Activated T-cell treated with anti-CD3 and anti-CD28 coated beads, Interleukin-2, amount 50 U/mL, for 24 hours (primary cell): Measurements from ENCODE around the gene SPATC1L.
"Not testable (repeated sequence)": the region's sequence is repeated elsewhere in the genome, so short reads cannot be mapped to it uniquely, and the experiment has no call there.

Experiments
- DNase-seq: peaks from one replicate; pipeline ENCODE4 v3.0.0-alpha.2; 2020
- H3K27ac Mint-ChIP-seq: 2 replicates; pipeline ENCODE4 v1.8.0; 2020; ENCODE audit warnings: mild to moderate bottlenecking, mixed read lengths
- H3K27me3 Mint-ChIP-seq: 2 replicates; pipeline ENCODE4 v1.8.0; 2020; ENCODE audit warnings: mixed read lengths
- H3K36me3 Mint-ChIP-seq: 2 replicates; pipeline ENCODE4 v1.8.0; 2020; ENCODE audit warnings: low read depth, mixed read lengths
- H3K4me1 Mint-ChIP-seq: 2 replicates; pipeline ENCODE4 v1.8.0; 2020; ENCODE audit warnings: low read depth, mixed read lengths
- H3K4me3 Mint-ChIP-seq: 2 replicates; pipeline ENCODE4 v1.8.0; 2020; ENCODE audit warnings: mild to moderate bottlenecking, moderate library complexity, mixed read lengths
- H3K9me3 Mint-ChIP-seq: 2 replicates; pipeline ENCODE4 v1.8.0; 2020; ENCODE audit warnings: mixed read lengths

The SPATC1L gene

GRCh38 chr21:46208761-46209721 lies 24.8 kb upstream of the SPATC1L start:
- Mint-ChIP-seq H3K4me1 (no peaks in the 10 kb centered on the region), H3K27ac (no peak overlapping the region)

GRCh38 chr21:46207920-46208591 lies 23.8 kb upstream of the SPATC1L start:
- H3K27me3 Mint-ChIP-seq, result no peaks in the 10 kb centered on the region

More at GRCh38 chr21:46208761-46209721, 24.8 kb upstream of the SPATC1L start:
- Mint-ChIP-seq H3K36me3 (peaks cover 69% of the 10 kb centered on the region), H3K4me3 (no peak overlapping the region), H3K9me3 (no peaks in the 10 kb centered on the region), H3K27me3 (no peaks in the 10 kb centered on the region)
- no peak for DNase-seq

GRCh38 chr21:46207006-46207919 lies 23.0 kb upstream of the SPATC1L start:
- H3K27ac Mint-ChIP-seq, result no peak overlapping the region
- H3K4me3 Mint-ChIP-seq, result no peak overlapping the region
- H3K27me3 Mint-ChIP-seq, result no peaks in the 10 kb centered on the region
- peaks cover 72% of the 10 kb centered on the region for H3K36me3 Mint-ChIP-seq
- H3K9me3 Mint-ChIP-seq, result no peaks in the 10 kb centered on the region
- DNase-seq, result no peak
- H3K4me1 Mint-ChIP-seq, result no peaks in the 10 kb centered on the region

More at GRCh38 chr21:46207920-46208591, 23.8 kb upstream of the SPATC1L start:
- Mint-ChIP-seq H3K4me3 (no peak overlapping the region), H3K36me3 (peaks cover 68% of the 10 kb centered on the region), H3K9me3 (no peaks in the 10 kb centered on the region), H3K4me1 (no peaks in the 10 kb centered on the region), H3K27ac (no peak overlapping the region)
- no peak for DNase-seq

- H3K9me3 Mint-ChIP-seq, result no peaks in the 10 kb centered on the region
- H3K4me1 Mint-ChIP-seq, result no peaks in the 10 kb centered on the region
- no peak overlapping the region for H3K4me3 Mint-ChIP-seq
- no peak overlapping the region for H3K27ac Mint-ChIP-seq
- no peak for DNase-seq
- H3K36me3 Mint-ChIP-seq, result peaks cover 67% of the 10 kb centered on the region
- H3K27me3 Mint-ChIP-seq, result no peaks in the 10 kb centered on the region
Observed at GRCh38 chr21:46206163-46207005, 22.1 kb upstream of the SPATC1L start.

- Mint-ChIP-seq H3K4me3 (no peak overlapping the region), H3K27me3 (no peaks in the 10 kb centered on the region), H3K9me3 (no peaks in the 10 kb centered on the region), H3K4me1 (no peaks in the 10 kb centered on the region), H3K36me3 (peaks cover 67% of the 10 kb centered on the region), H3K27ac (no peak overlapping the region)
- no peak for DNase-seq
Observed at GRCh38 chr21:46205766-46206162, 21.5 kb upstream of the SPATC1L start.

- Mint-ChIP-seq H3K27ac (no peak overlapping the region), H3K27me3 (no peaks in the 10 kb centered on the region), H3K4me3 (no peak overlapping the region)
Observed at GRCh38 chr21:46205166-46205565, 20.9 kb upstream of the SPATC1L start.

GRCh38 chr21:46203203-46203600 lies 18.9 kb upstream of the SPATC1L start:
- Mint-ChIP-seq H3K27ac (no peak overlapping the region), H3K36me3 (peaks cover 75% of the 10 kb centered on the region), H3K9me3 (no peaks in the 10 kb centered on the region), H3K4me3 (no peak overlapping the region), H3K4me1 (no peaks in the 10 kb centered on the region), H3K27me3 (no peaks in the 10 kb centered on the region)
- no peak for DNase-seq

More at GRCh38 chr21:46205166-46205565, 20.9 kb upstream of the SPATC1L start:
- DNase-seq, result no peak
- H3K9me3 Mint-ChIP-seq, result no peaks in the 10 kb centered on the region
- no peaks in the 10 kb centered on the region for H3K4me1 Mint-ChIP-seq
- peaks cover 69% of the 10 kb centered on the region for H3K36me3 Mint-ChIP-seq

GRCh38 chr21:46202592-46203202 lies 18.4 kb upstream of the SPATC1L start:
- DNase-seq, result no peak
- Mint-ChIP-seq H3K4me3 (no peak overlapping the region), H3K36me3 (peaks cover 74% of the 10 kb centered on the region), H3K27me3 (no peaks in the 10 kb centered on the region), H3K4me1 (no peaks in the 10 kb centered on the region), H3K27ac (no peak overlapping the region), H3K9me3 (no peaks in the 10 kb centered on the region)

GRCh38 chr21:46200877-46201803 lies 16.9 kb upstream of the SPATC1L start:
- H3K9me3 Mint-ChIP-seq, H3K27ac Mint-ChIP-seq: not testable (repeated sequence)

GRCh38 chr21:46199436-46200373 lies 15.4 kb upstream of the SPATC1L start:
- Mint-ChIP-seq H3K36me3 (peaks cover 78% of the 10 kb centered on the region), H3K4me3 (no peak overlapping the region), H3K27me3 (no peaks in the 10 kb centered on the region), H3K27ac (no peak overlapping the region), H3K9me3 (no peaks in the 10 kb centered on the region), H3K4me1 (no peaks in the 10 kb centered on the region)
- DNase-seq, result no peak

More at GRCh38 chr21:46200877-46201803, 16.9 kb upstream of the SPATC1L start:
- not testable (repeated sequence) for DNase-seq, H3K27me3 Mint-ChIP-seq, H3K4me1 Mint-ChIP-seq, H3K4me3 Mint-ChIP-seq
- peaks cover 79% of the 10 kb centered on the region for H3K36me3 Mint-ChIP-seq

GRCh38 chr21:46196733-46197132 lies 12.5 kb upstream of the SPATC1L start:
- no peaks in the 10 kb centered on the region for H3K4me1 Mint-ChIP-seq
- H3K9me3 Mint-ChIP-seq, result no peaks in the 10 kb centered on the region
- DNase-seq, result peak; percentile 22
- peaks cover 74% of the 10 kb centered on the region for H3K36me3 Mint-ChIP-seq
- H3K4me3 Mint-ChIP-seq, result no peak overlapping the region
- no peaks in the 10 kb centered on the region for H3K27me3 Mint-ChIP-seq
- no peak overlapping the region for H3K27ac Mint-ChIP-seq
